ENCODE data around the gene SMIM41.

GRCh38 chr12:52126050-52126604, 46.6 kb downstream of the SMIM41 start:
- no peak for TF ChIP-seq CTCF (IDR thresholded peaks at IDR 0.05)
- TF ChIP-seq SIN3A (IDR thresholded peaks at IDR 0.05; ENCODE audit: borderline replicate concordance, insufficient read depth, low read depth, low read length) = no peak

Data from Panc1 (cell line).